AG04449 (cell line): Measurements from ENCODE around the gene CLK2.

Experiments
- CTCF ChIA-PET: fragments of 350-600 bp; formaldehyde crosslinking; extraction: SDS; loops from one replicate; lab custom pipeline; 2021; ENCODE audit warnings: antibody characterized with exemption; lab: Yijun Ruan, JAX
- POLR2A ChIA-PET: fragments of 400-600, 350-600 bp; formaldehyde crosslinking; extraction: SDS; loops from one replicate; lab custom pipeline; 2020; ENCODE audit warnings: antibody characterized with exemption, inconsistent platforms; lab: Yijun Ruan, JAX
- DNase-seq: peaks from one replicate; pipeline ENCODE4 v3.0.0-alpha.2; 2010; ENCODE audit warnings: low read depth, low spot score
- H3K4me3 ChIP-seq: 2 replicates; pipeline ENCODE4 v1.5.1; 2011; ENCODE audit warnings: low read depth, mild to moderate bottlenecking, control low read depth, low read length
- CTCF ChIP-seq: IDR thresholded peaks from one replicate; pipeline ENCODE4 v1.5.1; 2011; ENCODE audit warnings: mild to moderate bottlenecking, moderate library complexity, low read length, control low read depth, inconsistent platforms; ENCODE audit not compliant: insufficient read depth; ENCODE audit errors: missing control alignments

The CLK2 gene

GRCh38 chr1:155253797-155254196 lies 19.5 kb downstream of the CLK2 start:
- no peak for DNase-seq
- H3K4me3 ChIP-seq = peak overlapping the region; percentile 81
- ChIA-PET CTCF (interaction anchor here (2.2 to 11.3 kb wide), 5 partner anchors 8 to 70 kb away, joined by 7 to 253 read pairs (median 101); partner anchors contain the start of genes CLK2, FDPS, HCN3 and RUSC1), POLR2A (no interaction called here)
- TF ChIP-seq CTCF = no peak

GRCh38 chr1:155253208-155253607 lies 20.1 kb downstream of the CLK2 start:
- DNase-seq = no peak
- ChIA-PET CTCF (interaction anchor here (1.2 to 11.3 kb wide), 7 partner anchors 9 to 395 kb away, joined by 4 to 253 read pairs (median 77); partner anchors contain the start of genes CLK2, FDPS, HCN3 and RUSC1), POLR2A (no interaction called here)
- H3K4me3 ChIP-seq = peak overlapping the region; percentile 81
- TF ChIP-seq CTCF = no peak

- H3K4me3 ChIP-seq = no peak overlapping the region
- DNase-seq = no peak
- POLR2A ChIA-PET = interaction anchor here (1.6 to 1.7 kb wide), 3 partner anchors 8 to 69 kb away, joined by 6 to 13 read pairs (median 10); partner anchors contain the start of genes RUSC1 and SCAMP3
- CTCF ChIA-PET = interaction anchor here (0.7 to 11.3 kb wide), 60 partner anchors 9 to 588 kb away, joined by 3 to 253 read pairs (median 6); partner anchors contain the start of genes CLK2, FDPS, HCN3 and KRTCAP2
- TF ChIP-seq CTCF = no peak
Measured at GRCh38 chr1:155251566-155251965, 21.7 kb downstream of the CLK2 start.

- peak; percentile 100 for TF ChIP-seq CTCF
- DNase-seq = no peak
- POLR2A ChIA-PET = interaction anchor here (0.7 to 1.7 kb wide), 6 partner anchors 9 to 78 kb away, joined by 3 to 13 read pairs (median 5); partner anchors contain the start of genes KRTCAP2, RUSC1 and SCAMP3
- no peak overlapping the region for H3K4me3 ChIP-seq
- CTCF ChIA-PET = interaction anchor here (0.7 to 11.3 kb wide), 83 partner anchors 9 to 589 kb away, joined by 3 to 253 read pairs (median 6); partner anchors contain the start of genes CLK2, FDPS, HCN3 and KRTCAP2
Measured at GRCh38 chr1:155250633-155251449, 22.5 kb downstream of the CLK2 start.

- TF ChIP-seq CTCF = no peak
- POLR2A ChIA-PET = interaction anchor here (0.7 to 1.7 kb wide), 6 partner anchors 9 to 77 kb away, joined by 3 to 13 read pairs (median 5); partner anchors contain the start of genes KRTCAP2, RUSC1 and SCAMP3
- H3K4me3 ChIP-seq = no peak overlapping the region
- CTCF ChIA-PET = interaction anchor here (0.7 to 11.3 kb wide), 71 partner anchors 10 to 479 kb away, joined by 3 to 253 read pairs (median 6); partner anchors contain the start of genes CLK2, FDPS, HCN3 and KRTCAP2
- no peak for DNase-seq
Measured at GRCh38 chr1:155250246-155250632, 23.1 kb downstream of the CLK2 start.
